Ammon's horn (tissue), 1 donor: Measurements from ENCODE around the gene CARMIL3.
"Not testable (repeated sequence)": the region's sequence is repeated elsewhere in the genome, so short reads cannot be mapped to it uniquely, and the experiment has no call there.

Source experiments
- DNase-seq: peaks from one replicate; pipeline ENCODE4 v3.0.0-alpha.2; 2016; ENCODE audit warnings: low spot score

CARMIL3 gene

GRCh38 chr14:24037658-24038037 lies 14.2 kb upstream of the CARMIL3 start:
- DNase-seq = no peak

DNA sequence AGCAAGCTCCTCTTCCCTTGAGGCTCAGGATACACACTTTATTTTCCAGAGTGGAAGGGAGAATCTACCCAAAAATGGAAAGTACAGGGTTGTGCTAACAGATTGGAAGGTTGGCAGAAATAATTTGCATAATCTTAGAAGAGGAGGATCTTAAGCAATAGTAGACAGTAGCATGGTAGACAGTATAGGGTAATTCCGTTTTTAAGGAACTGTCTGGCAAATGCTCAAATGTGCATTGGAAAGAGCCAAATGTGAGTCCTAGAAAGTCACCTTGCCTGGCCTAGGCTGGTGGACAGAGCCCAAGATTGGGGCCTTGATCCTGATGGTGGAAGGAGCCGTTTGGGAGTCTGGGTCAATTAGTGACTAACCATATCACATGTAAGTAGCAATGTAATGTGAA lies 13.1 kb upstream of the CARMIL3 start:
- DNase-seq = no peak

DNA sequence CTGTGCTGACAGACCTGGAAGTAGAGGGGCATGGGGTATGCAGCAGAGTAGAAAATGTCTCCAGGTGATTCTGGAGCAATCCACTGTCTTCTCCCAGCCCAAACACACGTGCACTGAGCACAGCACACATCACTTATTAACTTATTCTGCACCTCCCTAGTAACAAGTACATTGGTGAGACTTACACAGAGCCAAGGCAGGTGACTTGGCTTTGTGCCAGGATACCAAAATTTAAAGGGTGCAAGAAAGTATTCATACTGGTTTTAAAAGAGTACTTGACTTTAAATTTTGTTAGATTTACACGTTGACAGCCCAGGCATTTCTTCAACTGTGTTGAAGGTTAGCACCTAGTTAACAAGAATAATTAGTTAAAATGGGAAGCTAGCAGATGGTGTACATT lies 11.1 kb upstream of the CARMIL3 start:
- no peak for DNase-seq

DNA sequence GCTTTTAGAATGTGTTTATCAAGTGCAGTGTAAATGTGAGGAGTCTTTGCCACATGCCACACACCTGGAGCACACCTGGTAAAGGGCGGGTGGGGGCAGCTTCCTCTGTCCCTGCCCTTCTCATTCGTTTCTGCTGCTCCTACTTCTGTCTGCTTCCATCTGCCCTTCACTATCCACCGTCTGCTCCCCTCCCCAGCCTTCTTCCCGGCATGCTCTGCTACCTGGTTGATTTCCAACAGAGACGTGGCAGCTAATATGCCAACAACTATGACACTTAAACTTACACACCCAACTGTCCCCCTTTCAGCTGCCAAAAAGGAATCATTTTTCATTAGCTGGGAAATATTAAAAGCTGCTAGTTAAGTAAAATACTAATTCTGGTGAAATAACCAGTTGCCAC lies 9.1 kb upstream of the CARMIL3 start:
- no peak for DNase-seq

GRCh38 chr14:24049002-24049401 lies 2.8 kb upstream of the CARMIL3 start:
- DNase-seq = peak; percentile 3

- DNase-seq = not testable (repeated sequence)
Measured at GRCh38 chr14:24050753-24051152, 1.1 kb upstream of the CARMIL3 start.

DNA sequence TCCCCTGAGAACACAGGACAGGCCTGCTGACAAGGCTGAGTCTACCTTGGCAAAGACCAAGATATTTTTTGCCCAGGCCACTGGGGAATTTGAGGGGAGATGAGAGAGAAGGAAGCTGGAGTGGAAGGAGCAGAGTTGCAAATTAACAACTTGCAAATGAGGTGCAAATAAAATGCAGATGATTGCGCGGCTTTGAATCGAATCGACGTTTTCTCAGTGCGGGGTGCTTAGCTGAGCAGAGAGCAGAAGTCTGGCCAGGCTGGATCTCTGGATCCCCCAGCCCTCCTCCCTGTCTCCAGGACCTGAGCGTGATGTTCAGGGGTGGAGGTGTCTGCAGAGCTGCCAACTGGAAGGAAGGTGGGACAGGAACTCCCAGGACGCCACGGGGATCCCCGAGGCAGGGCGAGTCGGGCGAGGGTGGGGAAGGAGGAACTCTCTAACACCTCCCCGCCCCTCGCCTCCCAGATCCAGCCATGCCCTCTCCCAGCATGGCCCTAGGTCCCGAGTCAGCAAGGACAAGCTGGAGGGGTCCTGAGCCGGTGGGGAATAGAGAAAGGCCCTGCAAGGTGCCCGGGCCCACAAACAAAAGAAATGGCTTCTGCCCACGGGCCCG lies 527 bp upstream of the CARMIL3 start:
- no peak for DNase-seq

DNA sequence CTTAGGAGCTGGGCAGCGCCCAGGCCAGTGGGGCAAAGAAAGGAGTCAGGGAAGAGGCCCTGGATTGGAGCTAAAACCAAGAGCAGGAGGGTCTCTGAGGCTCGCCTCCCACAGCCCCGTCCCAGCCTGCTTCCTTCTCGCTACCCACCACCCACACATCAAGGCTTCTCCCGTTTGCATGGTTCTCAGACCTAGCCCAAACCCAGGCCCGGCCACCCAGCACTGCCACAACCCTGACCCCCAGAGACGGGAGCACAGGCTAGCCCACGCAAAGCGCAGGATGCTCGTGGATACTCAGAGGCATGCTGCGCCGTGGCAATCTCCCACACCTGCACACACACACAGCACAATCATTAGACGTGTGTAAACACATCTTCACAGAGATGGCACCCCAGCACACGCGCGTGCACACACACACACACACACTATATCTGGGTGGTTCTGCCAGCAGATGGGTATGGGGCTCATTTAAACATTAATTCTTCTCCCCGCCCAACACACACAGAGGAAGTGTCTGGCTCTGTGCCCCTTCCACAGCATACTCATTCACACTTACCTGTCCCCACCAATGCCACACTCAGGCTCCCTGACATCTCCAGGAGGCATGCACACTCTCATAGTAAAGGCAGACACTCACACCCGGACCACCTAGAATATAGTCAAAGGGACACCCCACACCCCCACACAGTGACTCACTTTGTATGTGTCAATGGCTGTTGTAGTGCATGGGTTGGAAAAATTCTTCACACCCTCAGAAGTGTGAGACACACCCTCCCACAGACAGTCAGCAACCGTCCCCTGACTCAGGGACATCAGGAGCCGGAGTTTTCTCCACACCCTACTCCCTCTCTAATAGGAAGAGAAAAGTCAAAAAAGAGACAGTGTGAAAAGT lies 1.1 kb downstream of the CARMIL3 start:
- no peak for DNase-seq

GRCh38 chr14:24053548-24054323 lies 1.9 kb downstream of the CARMIL3 start:
- no peak for DNase-seq

DNA sequence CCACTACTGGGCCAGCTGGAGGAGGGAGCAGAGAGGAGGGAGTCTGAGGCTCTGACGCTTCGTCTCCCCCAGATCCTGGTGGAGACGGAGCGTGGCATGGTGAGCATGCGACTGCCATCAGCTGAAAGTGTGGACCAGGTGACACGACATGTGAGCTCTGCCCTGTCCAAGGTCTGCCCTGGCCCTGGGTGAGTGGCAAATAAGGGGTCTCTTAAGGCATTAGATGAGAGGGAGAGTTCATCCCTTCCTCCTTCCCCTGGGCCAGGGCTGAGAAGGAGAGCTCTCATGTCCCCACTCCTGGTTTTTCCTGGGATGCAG lies 2.5 kb downstream of the CARMIL3 start:
- DNase-seq = no peak

DNA sequence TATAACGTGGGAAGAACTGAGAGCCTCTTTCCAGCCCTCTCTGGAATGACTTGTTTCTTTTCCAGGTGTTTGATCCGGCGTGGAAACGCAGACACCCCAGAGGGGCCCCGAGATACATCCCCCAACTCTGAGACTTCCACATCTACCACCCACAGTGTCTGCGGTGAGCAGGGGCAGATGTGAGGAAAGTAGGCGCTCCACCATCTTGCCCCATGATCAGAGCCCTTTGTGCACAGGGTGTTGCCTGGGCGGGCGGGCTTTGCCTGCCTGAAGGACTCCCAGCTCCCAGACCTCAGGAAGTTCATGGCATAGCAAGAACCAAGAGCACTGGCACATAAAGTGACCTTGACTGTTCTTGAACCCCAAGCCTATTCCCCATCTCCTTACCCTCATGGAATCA lies 2.8 kb downstream of the CARMIL3 start:
- DNase-seq = no peak

DNA sequence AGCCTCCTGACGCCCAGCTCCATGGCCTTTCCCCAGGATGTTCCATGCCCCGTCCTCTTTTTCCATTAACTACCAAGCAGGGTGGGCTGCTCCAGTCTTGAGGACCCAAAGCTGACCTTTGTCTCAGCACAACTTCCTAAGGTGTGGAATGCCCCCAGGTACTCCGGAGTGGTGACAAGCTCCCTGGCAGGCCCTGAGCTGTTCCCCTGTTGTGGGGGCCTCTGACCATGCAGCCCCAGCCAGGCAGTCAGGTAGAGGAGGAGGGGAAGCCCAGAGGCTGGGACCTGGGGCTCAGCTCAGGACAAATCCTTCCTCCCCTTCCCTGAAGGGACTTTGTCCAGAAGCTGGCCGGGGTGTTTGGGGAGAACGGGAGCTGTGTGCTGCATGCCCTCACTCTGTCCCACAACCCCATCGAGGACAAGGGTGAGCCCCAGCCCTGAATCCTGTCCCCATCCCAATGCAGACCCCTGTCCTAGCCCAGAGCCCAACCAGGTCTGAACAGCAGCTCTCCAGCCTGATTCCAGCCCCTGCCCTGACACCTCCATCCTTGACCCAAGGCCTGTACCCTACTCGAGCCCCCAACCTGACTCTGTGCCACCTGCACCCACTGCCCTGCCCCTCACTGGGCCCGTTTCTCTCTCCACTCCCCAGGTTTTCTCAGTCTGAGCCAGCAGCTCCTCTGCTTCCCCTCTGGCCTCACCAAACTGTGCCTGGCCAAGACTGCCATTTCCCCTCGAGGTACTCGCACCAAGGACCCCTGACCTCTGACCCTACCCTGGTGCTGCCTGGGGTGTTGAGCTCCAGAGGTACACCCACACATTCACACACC lies 4.4 kb downstream of the CARMIL3 start:
- no peak for DNase-seq

GRCh38 chr14:24056800-24057184 lies 5.0 kb downstream of the CARMIL3 start:
- DNase-seq = no peak

DNA sequence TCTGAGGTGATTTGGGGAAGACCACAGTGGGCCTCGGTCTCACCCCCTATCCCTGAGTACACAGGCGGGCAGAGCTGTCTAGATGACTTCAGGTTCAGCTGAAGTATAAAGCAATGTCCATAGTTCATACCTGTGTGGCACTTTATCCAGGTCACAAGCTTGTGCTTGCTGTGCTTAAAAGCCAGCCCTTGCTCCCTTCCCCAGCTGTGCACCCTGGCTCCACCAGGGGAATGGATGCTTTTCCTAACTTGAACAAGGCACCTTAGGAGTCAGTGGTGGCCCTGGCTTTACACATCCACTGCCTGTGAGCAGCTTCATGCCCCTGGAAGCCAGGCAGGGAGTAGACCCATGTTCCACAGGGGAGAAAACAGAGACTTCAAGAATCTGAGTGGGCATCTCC lies 5.5 kb downstream of the CARMIL3 start:
- DNase-seq = no peak

GRCh38 chr14:24057867-24058259 lies 6.1 kb downstream of the CARMIL3 start:
- no peak for DNase-seq

GRCh38 chr14:24058260-24058950 lies 6.6 kb downstream of the CARMIL3 start:
- DNase-seq = peak; percentile 85

GRCh38 chr14:24058951-24059475 lies 7.2 kb downstream of the CARMIL3 start:
- DNase-seq = no peak

GRCh38 chr14:24059841-24060388 lies 8.1 kb downstream of the CARMIL3 start:
- no peak for DNase-seq

DNA sequence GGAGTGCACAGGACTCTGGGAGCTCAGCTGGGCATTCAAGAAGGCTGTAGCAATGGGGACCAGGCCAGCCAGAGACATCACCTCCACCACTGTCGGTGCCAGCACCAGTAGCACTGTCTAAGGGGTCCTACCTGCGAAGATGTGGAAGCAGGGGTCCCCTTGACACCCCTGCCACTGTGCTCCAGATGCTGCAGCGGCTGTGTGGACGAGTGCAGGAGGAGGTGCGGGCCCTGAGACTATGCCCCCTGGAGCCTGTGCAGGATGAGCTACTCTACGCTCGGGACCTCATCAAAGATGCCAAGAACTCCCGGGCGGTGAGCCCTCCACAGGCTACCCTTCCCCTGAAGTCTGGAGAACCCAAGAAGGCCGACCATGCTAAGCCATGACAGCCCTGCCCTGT lies 8.6 kb downstream of the CARMIL3 start:
- no peak for DNase-seq

GRCh38 chr14:24060984-24061913 lies 9.4 kb downstream of the CARMIL3 start:
- DNase-seq = no peak
